ENCODE data around the gene TAX1BP3. TPM values are rescaled to one million over a fixed set of nuclear protein-coding genes. Genes with fewer than 3 reads are reported as not detected.
"Not testable (repeated sequence)": the region's sequence is repeated elsewhere in the genome, so short reads cannot be mapped to it uniquely, and the experiment has no call there.

Gene TAX1BP3
- total RNA-seq, result 133 to 136 TPM (median 135 TPM) in 3 replicates

- Mint-ChIP-seq H3K9me3 (no peaks in the 10 kb centered on the region), H3K27me3 (ENCODE audit: low read depth) (no peaks in the 10 kb centered on the region), H3K36me3 (peaks cover 12% of the 10 kb centered on the region), H3K4me3 (peak within 1 kb of the TSS; percentile 85), H3K27ac (peak within 1 kb of the TSS; percentile 99), H3K4me1 (peaks cover 32% of the 10 kb centered on the region)
- peak; percentile 99 to 100 for DNase-seq (ENCODE audit: low spot score in 2 of 2, unreplicated experiment in 2 of 2)
- no peak for TF ChIP-seq CTCF (IDR thresholded peaks at IDR 0.05; ENCODE audit: unreplicated experiment)
Measured at GRCh38 chr17:3668279-3669084, at the start of gene TAX1BP3, which contains the start of gene EMC6. TAX1BP3 (minus strand) TSS chr17:3668578; CDS start chr17:3668526, 52 bp downstream. EMC6 (plus strand) TSS chr17:3668812; CDS start chr17:3669147, 335 bp downstream.

- Mint-ChIP-seq H3K27me3 (ENCODE audit: low read depth) (no peaks in the 10 kb centered on the region), H3K9me3 (no peaks in the 10 kb centered on the region), H3K36me3 (peaks cover 20% of the 10 kb centered on the region), H3K4me3 (no peak overlapping the region), H3K4me1 (no peaks in the 10 kb centered on the region), H3K27ac (no peak overlapping the region)
- no peak for TF ChIP-seq CTCF (IDR thresholded peaks at IDR 0.05; ENCODE audit: unreplicated experiment)
- no peak for DNase-seq (ENCODE audit: low spot score in 2 of 2, unreplicated experiment in 2 of 2)
Measured at GRCh38 chr17:3715296-3715695, 46.9 kb upstream of the TAX1BP3 start.

- no peaks in the 10 kb centered on the region for H3K4me1 Mint-ChIP-seq
- no peak overlapping the region for H3K4me3 Mint-ChIP-seq
- no peak for TF ChIP-seq CTCF (IDR thresholded peaks at IDR 0.05; ENCODE audit: unreplicated experiment)
- H3K9me3 Mint-ChIP-seq, result no peaks in the 10 kb centered on the region
- no peak for DNase-seq (ENCODE audit: low spot score in 2 of 2, unreplicated experiment in 2 of 2)
- no peak overlapping the region for H3K27ac Mint-ChIP-seq
- peaks cover 14% of the 10 kb centered on the region for H3K36me3 Mint-ChIP-seq
- H3K27me3 Mint-ChIP-seq (ENCODE audit: low read depth), result no peaks in the 10 kb centered on the region
Measured at GRCh38 chr17:3712811-3713463, 44.6 kb upstream of the TAX1BP3 start.

GRCh38 chr17:3710951-3711383 lies 42.6 kb upstream of the TAX1BP3 start:
- no peak overlapping the region for H3K4me3 Mint-ChIP-seq
- no peaks in the 10 kb centered on the region for H3K4me1 Mint-ChIP-seq
- H3K27me3 Mint-ChIP-seq (ENCODE audit: low read depth), result no peaks in the 10 kb centered on the region
- TF ChIP-seq CTCF (IDR thresholded peaks at IDR 0.05; ENCODE audit: unreplicated experiment), result no peak
- DNase-seq (ENCODE audit: low spot score in 2 of 2, unreplicated experiment in 2 of 2), result no peak
- H3K36me3 Mint-ChIP-seq, result peaks cover 10% of the 10 kb centered on the region
- no peak overlapping the region for H3K27ac Mint-ChIP-seq
- no peaks in the 10 kb centered on the region for H3K9me3 Mint-ChIP-seq

GRCh38 chr17:3708366-3708765 lies 40.0 kb upstream of the TAX1BP3 start:
- Mint-ChIP-seq H3K36me3 (peaks cover 4% of the 10 kb centered on the region), H3K9me3 (no peaks in the 10 kb centered on the region), H3K27ac (no peak overlapping the region), H3K4me1 (no peaks in the 10 kb centered on the region), H3K4me3 (no peak overlapping the region), H3K27me3 (ENCODE audit: low read depth) (no peaks in the 10 kb centered on the region)
- no peak for TF ChIP-seq CTCF (IDR thresholded peaks at IDR 0.05; ENCODE audit: unreplicated experiment)
- DNase-seq (ENCODE audit: low spot score in 2 of 2, unreplicated experiment in 2 of 2), result no peak

- not testable (repeated sequence) for H3K9me3 Mint-ChIP-seq; H3K27me3 Mint-ChIP-seq (ENCODE audit: low read depth); H3K4me3 Mint-ChIP-seq; H3K4me1 Mint-ChIP-seq; DNase-seq (ENCODE audit: low spot score in 2 of 2, unreplicated experiment in 2 of 2); H3K36me3 Mint-ChIP-seq; H3K27ac Mint-ChIP-seq
Measured at GRCh38 chr17:3705718-3705984, 37.3 kb upstream of the TAX1BP3 start.

Data from mesothelial cell of epicardium (in vitro differentiated cells).